Measurements from ENCODE around the gene FKBP7.
A peak's percentile ranks its signal among the peaks of the same experiment; 100 is the strongest.

The FKBP7 gene

GRCh38 chr2:178415979-178416378, 62.4 kb downstream of the FKBP7 start:
- DNase-seq = no peak
- in situ Hi-C loops (cut with MboI; ENCODE audit: low pct_unique_long_range_greater_than_20kb, low sequenced_read_pairs) = no loop called here

GRCh38 chr2:178414266-178415247, 63.8 kb downstream of the FKBP7 start:
- DNase-seq = peak; percentile 98
- in situ Hi-C loops (cut with MboI; ENCODE audit: low pct_unique_long_range_greater_than_20kb, low sequenced_read_pairs) = no loop called here
